ENCODE measurements around the gene SERGEF.

SERGEF gene

GRCh38 chr11:17782145-17782544 lies 230.7 kb downstream of the SERGEF start:
- POLR2A ChIA-PET: no interaction called here
- CTCF ChIA-PET: interaction anchor here (0.9 to 1.7 kb wide), 3 partner anchors 13 to 197 kb away, joined by 3 to 6 read pairs (median 3); no protein-coding TSS in a partner anchor
- DNase-seq (ENCODE audit: low read depth, low spot score): no peak
- TF ChIP-seq CTCF (IDR thresholded peaks at IDR 0.05; ENCODE audit: insufficient read depth, low read length, missing control alignments): no peak
- no peak overlapping the region for H3K4me3 ChIP-seq (ENCODE audit: low read depth, low read length)

GRCh38 chr11:17781626-17782025 lies 231.2 kb downstream of the SERGEF start:
- ChIA-PET CTCF (interaction anchor here (0.9 to 1.7 kb wide), 3 partner anchors 12 to 197 kb away, joined by 3 to 6 read pairs (median 3); no protein-coding TSS in a partner anchor), POLR2A (no interaction called here)
- TF ChIP-seq CTCF (IDR thresholded peaks at IDR 0.05; ENCODE audit: insufficient read depth, low read length, missing control alignments): no peak
- no peak overlapping the region for H3K4me3 ChIP-seq (ENCODE audit: low read depth, low read length)
- no peak for DNase-seq (ENCODE audit: low read depth, low spot score)

GRCh38 chr11:17781221-17781620 lies 231.6 kb downstream of the SERGEF start:
- CTCF ChIA-PET: interaction anchor here (1.1 to 1.7 kb wide), 2 partner anchors 12 to 198 kb away, joined by 3 to 6 read pairs; no protein-coding TSS in a partner anchor
- no peak for TF ChIP-seq CTCF (IDR thresholded peaks at IDR 0.05; ENCODE audit: insufficient read depth, low read length, missing control alignments)
- POLR2A ChIA-PET: no interaction called here
- DNase-seq (ENCODE audit: low read depth, low spot score): no peak
- H3K4me3 ChIP-seq (ENCODE audit: low read depth, low read length): no peak overlapping the region

- no peak for DNase-seq (ENCODE audit: low read depth, low spot score)
- no peak overlapping the region for H3K4me3 ChIP-seq (ENCODE audit: low read depth, low read length)
- ChIA-PET POLR2A (no interaction called here), CTCF (interaction anchor here (1.7 kb wide), 1 partner anchor 198 kb away, joined by 6 read pairs; no protein-coding TSS in a partner anchor)
- TF ChIP-seq CTCF (IDR thresholded peaks at IDR 0.05; ENCODE audit: insufficient read depth, low read length, missing control alignments): no peak
Observed at GRCh38 chr11:17780668-17781067, 232.2 kb downstream of the SERGEF start.

GRCh38 chr11:17779861-17780594 lies 232.8 kb downstream of the SERGEF start:
- no peak for DNase-seq (ENCODE audit: low read depth, low spot score)
- TF ChIP-seq CTCF (IDR thresholded peaks at IDR 0.05; ENCODE audit: insufficient read depth, low read length, missing control alignments): no peak
- ChIA-PET POLR2A (no interaction called here), CTCF (no interaction called here)
- H3K4me3 ChIP-seq (ENCODE audit: low read depth, low read length): no peak overlapping the region

GRCh38 chr11:17778956-17779860 lies 233.6 kb downstream of the SERGEF start:
- no peak for TF ChIP-seq CTCF (IDR thresholded peaks at IDR 0.05; ENCODE audit: insufficient read depth, low read length, missing control alignments)
- no peak for DNase-seq (ENCODE audit: low read depth, low spot score)
- ChIA-PET CTCF (no interaction called here), POLR2A (no interaction called here)
- H3K4me3 ChIP-seq (ENCODE audit: low read depth, low read length): no peak overlapping the region

Data from AG04449 (cell line).